ENCODE results near the gene HDHD5. TPM values are rescaled to one million over a fixed set of nuclear protein-coding genes. Genes with fewer than 3 reads are reported as not detected.

The HDHD5 gene
- total RNA-seq = 10 to 100 TPM; 23.8 to 31.6 TPM

DNA sequence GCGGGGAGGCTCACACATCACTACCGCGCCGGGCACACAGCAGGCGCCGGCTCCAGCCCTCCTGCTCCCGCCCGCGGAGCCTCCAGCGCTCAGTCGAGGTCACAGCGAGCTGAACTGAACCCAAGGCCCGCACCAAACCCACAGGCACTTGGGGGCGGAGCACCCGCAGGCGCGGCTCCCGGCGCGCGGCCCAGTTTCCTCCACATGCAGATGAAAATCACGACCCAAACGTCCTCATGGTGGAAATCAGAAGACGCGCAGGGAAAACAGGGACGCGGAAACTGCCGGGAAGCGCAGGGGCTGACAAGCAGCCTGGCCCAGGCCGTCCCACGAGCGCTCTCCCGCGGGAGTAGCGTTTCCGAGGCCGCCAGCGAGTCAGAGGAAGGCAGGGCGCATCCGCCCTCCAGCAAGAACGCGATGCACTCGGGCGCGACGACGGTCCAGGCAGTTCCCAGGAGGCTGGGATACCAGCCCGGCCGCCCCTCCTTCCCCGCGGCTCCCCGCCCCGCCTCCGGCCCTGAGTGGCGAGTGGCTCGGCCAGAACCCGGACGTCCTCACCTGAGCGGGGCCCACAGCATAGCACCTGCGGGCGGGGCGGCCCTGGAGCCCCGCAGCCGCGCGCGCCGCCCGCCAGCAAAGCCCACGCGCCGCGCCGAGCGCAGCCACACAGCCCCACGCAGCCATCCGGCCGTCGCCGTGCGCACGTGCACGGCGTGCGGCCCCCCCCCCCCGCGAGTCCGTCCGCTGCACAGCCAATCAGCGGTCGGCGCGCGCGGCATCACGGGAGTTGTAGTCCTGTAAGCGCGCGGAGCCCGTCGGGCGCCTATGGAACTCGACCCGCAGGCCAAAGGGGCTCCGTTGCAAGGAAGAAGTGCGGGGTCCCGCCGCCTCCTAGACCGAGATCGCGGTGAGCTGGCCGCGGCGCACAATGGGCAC is at the start of gene HDHD5:
Gene HDHD5 (minus strand): TSS at position 710 of the 936 bp plus-strand sequence. CDS start 26 bp downstream, at position 684.
- Mint-ChIP-seq H3K36me3 (peaks cover 5% of the 10 kb centered on the region), H3K27ac (peak within 1 kb of the TSS; percentile 76), H3K4me1 (peaks cover 30% of the 10 kb centered on the region), H3K9me3 (ENCODE audit: low read depth) (no peaks in the 10 kb centered on the region), H3K4me3 (peak within 1 kb of the TSS; percentile 82), H3K27me3 (no peaks in the 10 kb centered on the region)
- ATAC-seq = peak; percentile 86
- CTCF ChIA-PET = interaction anchor here (0.9 to 10.4 kb wide), 7 partner anchors 15 to 343 kb away, joined by 3 to 87 read pairs (median 3); no protein-coding TSS in a partner anchor
- peak; percentile 91 for DNase-seq

- no peak overlapping the region for H3K4me3 Mint-ChIP-seq
- no peaks in the 10 kb centered on the region for H3K27me3 Mint-ChIP-seq
- DNase-seq (no peak), ATAC-seq (no peak)
- CTCF ChIA-PET = interaction anchor here (1.5 to 4.5 kb wide), 4 partner anchors 34 to 296 kb away, joined by 4 to 20 read pairs (median 8); no protein-coding TSS in a partner anchor
- H3K9me3 Mint-ChIP-seq (ENCODE audit: low read depth) = no peaks in the 10 kb centered on the region
- H3K4me1 Mint-ChIP-seq = no peaks in the 10 kb centered on the region
- peaks cover 11% of the 10 kb centered on the region for H3K36me3 Mint-ChIP-seq
- H3K27ac Mint-ChIP-seq = no peak overlapping the region
Measured at GRCh38 chr22:17205432-17205831, 46.4 kb upstream of the HDHD5 start.

DNA sequence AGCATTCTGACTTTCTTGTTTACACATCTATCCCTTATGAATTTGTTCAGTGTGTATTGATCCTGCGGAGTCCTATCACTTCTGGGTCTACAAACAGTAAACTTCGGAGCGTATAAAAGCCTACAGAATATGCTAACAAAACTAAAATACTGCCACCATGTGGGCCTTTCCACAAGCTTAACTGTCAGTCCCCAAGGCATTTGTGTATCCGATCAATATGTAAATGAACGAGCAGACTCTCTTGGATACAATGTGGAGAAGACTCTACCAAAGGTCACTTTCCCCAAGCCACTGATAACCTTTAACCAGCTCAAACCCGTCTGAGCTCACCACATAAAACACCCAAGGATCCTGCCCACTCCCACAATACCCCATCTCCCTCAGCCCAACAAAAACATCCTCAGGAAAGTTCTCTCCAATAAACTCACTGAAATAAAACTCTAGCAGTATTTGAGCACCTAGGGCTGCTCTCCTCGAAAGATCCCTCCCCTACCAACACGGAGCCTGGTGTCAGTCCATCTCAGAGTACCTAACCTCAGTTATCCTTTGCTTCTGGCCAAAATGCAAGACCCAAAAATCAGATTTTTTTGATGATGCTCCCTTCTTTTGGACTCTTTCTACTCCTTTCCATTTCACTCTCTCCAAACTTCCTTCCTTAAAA is 42.3 kb upstream of the HDHD5 start:
- H3K4me1 Mint-ChIP-seq = no peaks in the 10 kb centered on the region
- no peaks in the 10 kb centered on the region for H3K27me3 Mint-ChIP-seq
- H3K27ac Mint-ChIP-seq = no peak overlapping the region
- H3K36me3 Mint-ChIP-seq = peaks cover 12% of the 10 kb centered on the region
- CTCF ChIA-PET = interaction anchor here (4.5 kb wide), 1 partner anchor 30 kb away, joined by 20 read pairs; no protein-coding TSS in a partner anchor
- ATAC-seq (no peak), DNase-seq (no peak)
- no peak overlapping the region for H3K4me3 Mint-ChIP-seq
- no peaks in the 10 kb centered on the region for H3K9me3 Mint-ChIP-seq (ENCODE audit: low read depth)

DNA sequence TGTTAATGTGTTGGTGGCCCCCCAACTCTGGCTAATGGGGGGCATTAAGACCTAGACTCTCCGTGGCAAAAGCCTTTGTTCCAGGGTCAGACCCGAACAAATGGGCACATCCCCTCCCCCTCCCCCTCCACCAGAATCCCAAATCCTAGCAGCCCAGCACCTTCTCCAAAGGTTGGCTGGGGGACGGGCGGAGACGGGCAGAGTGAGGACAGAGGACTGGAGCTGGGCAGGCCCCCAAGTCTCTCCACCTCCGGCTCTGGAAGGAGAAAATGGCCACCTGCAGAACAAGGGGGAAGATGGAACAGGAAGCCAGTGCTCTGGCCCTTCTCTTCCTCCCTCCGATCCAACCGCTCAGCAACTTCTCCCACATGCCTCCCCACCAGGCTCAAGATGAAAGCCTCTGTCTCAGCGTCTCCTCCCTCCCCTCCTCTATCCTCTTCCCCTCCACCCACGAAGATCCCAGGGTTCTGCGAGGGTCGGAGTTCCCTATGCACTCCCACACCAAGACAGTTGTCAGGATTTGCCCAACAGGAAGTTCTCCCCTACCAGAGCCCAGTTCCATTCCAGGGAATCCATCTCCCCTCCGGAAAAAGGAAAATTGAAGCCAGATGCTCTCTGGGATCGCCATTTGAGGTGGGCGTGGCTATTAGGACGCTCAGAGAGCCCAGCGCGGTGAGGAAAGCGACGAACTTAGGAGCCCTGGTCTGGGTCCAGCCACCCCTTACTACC is 40.1 kb upstream of the HDHD5 start:
- Mint-ChIP-seq H3K27ac (no peak overlapping the region), H3K36me3 (peaks cover 10% of the 10 kb centered on the region), H3K9me3 (ENCODE audit: low read depth) (no peaks in the 10 kb centered on the region), H3K4me3 (no peak overlapping the region), H3K27me3 (no peaks in the 10 kb centered on the region), H3K4me1 (no peaks in the 10 kb centered on the region)
- no peak for ATAC-seq
- DNase-seq = no peak
- CTCF ChIA-PET = interaction anchor here (1.0 kb wide), 1 partner anchor 302 kb away, joined by 3 read pairs; no protein-coding TSS in a partner anchor

- no peaks in the 10 kb centered on the region for H3K9me3 Mint-ChIP-seq (ENCODE audit: low read depth)
- H3K4me1 Mint-ChIP-seq = no peaks in the 10 kb centered on the region
- H3K27ac Mint-ChIP-seq = no peak overlapping the region
- H3K27me3 Mint-ChIP-seq = no peaks in the 10 kb centered on the region
- peaks cover 9% of the 10 kb centered on the region for H3K36me3 Mint-ChIP-seq
- ATAC-seq = no peak
- no peak overlapping the region for H3K4me3 Mint-ChIP-seq
- CTCF ChIA-PET = interaction anchor here (1.0 kb wide), 1 partner anchor 303 kb away, joined by 3 read pairs; no protein-coding TSS in a partner anchor
- DNase-seq = no peak
Measured at GRCh38 chr22:17198170-17199002, 39.3 kb upstream of the HDHD5 start.

DNA sequence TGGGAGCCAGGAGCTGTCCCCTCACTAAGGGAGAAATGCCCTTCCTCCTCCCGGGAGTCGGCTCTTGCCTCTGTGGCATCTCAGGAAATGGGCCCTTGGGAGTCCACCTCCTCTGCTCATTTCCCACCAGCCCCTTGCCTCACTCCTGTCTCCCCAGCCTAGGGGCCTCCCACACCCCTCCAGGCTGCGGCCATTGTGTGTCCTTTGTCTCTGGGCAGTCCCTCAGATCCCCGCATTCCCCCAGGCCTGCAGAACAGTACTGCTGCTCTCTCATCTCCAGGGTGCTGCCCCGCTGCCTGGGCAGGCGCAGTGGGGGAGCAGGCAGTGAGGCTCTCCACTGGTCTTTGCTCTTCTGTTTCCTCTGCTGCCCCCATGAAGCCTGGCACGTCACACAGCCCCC is 35.1 kb upstream of the HDHD5 start:
- CTCF ChIA-PET = no interaction called here
- Mint-ChIP-seq H3K27ac (no peak overlapping the region), H3K36me3 (peaks cover 3% of the 10 kb centered on the region), H3K27me3 (no peaks in the 10 kb centered on the region), H3K9me3 (ENCODE audit: low read depth) (no peaks in the 10 kb centered on the region), H3K4me1 (no peaks in the 10 kb centered on the region), H3K4me3 (no peak overlapping the region)
- DNase-seq (no peak), ATAC-seq (no peak)

- no peak overlapping the region for H3K27ac Mint-ChIP-seq
- CTCF ChIA-PET = interaction anchor here (3.2 kb wide), 1 partner anchor 20 kb away, joined by 16 read pairs; no protein-coding TSS in a partner anchor
- H3K4me1 Mint-ChIP-seq = no peaks in the 10 kb centered on the region
- H3K27me3 Mint-ChIP-seq = no peaks in the 10 kb centered on the region
- no peak for DNase-seq
- peaks cover 3% of the 10 kb centered on the region for H3K36me3 Mint-ChIP-seq
- H3K4me3 Mint-ChIP-seq = no peak overlapping the region
- no peaks in the 10 kb centered on the region for H3K9me3 Mint-ChIP-seq (ENCODE audit: low read depth)
- no peak for ATAC-seq
Measured at GRCh38 chr22:17192186-17192585, 33.1 kb upstream of the HDHD5 start.

- CTCF ChIA-PET = interaction anchor here (1.1 to 3.2 kb wide), 2 partner anchors 19 to 23 kb away, joined by 3 to 16 read pairs; no protein-coding TSS in a partner anchor
- H3K36me3 Mint-ChIP-seq = peaks cover 2% of the 10 kb centered on the region
- H3K27me3 Mint-ChIP-seq = no peaks in the 10 kb centered on the region
- H3K4me3 Mint-ChIP-seq = no peak overlapping the region
- H3K9me3 Mint-ChIP-seq (ENCODE audit: low read depth) = no peaks in the 10 kb centered on the region
- H3K27ac Mint-ChIP-seq = no peak overlapping the region
- no peak for DNase-seq
- no peak for ATAC-seq
- H3K4me1 Mint-ChIP-seq = no peaks in the 10 kb centered on the region
Measured at GRCh38 chr22:17191163-17191784, 32.2 kb upstream of the HDHD5 start.

DNA sequence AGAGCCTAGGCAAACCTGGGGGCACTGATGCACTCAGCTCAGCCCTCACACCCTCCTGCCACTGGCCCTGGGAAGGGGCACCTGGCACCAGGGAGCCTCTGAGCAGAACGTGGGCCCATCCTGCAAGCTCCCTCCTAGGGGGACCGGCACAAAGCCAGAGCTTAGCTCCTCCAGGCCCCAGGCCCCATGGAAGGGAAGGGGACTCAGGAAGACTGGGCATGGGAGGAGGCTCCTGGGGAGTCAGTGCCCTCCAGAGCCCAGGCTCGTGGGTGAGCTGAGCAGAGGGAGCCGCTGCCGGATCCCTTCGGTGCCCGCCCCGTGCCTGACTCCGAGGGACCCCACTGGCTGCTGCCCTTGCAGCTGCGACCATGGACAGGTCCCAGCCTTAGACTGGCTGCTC is 31.6 kb upstream of the HDHD5 start:
- Mint-ChIP-seq H3K27ac (no peak overlapping the region), H3K27me3 (no peaks in the 10 kb centered on the region), H3K36me3 (peaks cover 6% of the 10 kb centered on the region), H3K4me3 (no peak overlapping the region), H3K9me3 (ENCODE audit: low read depth) (no peaks in the 10 kb centered on the region), H3K4me1 (no peaks in the 10 kb centered on the region)
- CTCF ChIA-PET = interaction anchor here (1.1 to 3.2 kb wide), 2 partner anchors 19 to 22 kb away, joined by 3 to 16 read pairs; no protein-coding TSS in a partner anchor
- no peak for ATAC-seq
- no peak for DNase-seq

GRCh38 chr22:17176715-17177114 is 17.6 kb upstream of the HDHD5 start:
- Mint-ChIP-seq H3K4me3 (no peak overlapping the region), H3K27me3 (no peaks in the 10 kb centered on the region), H3K27ac (no peak overlapping the region), H3K4me1 (peaks cover 3% of the 10 kb centered on the region), H3K9me3 (ENCODE audit: low read depth) (no peaks in the 10 kb centered on the region), H3K36me3 (peaks cover 3% of the 10 kb centered on the region)
- DNase-seq (no peak), ATAC-seq (no peak)
- CTCF ChIA-PET = no interaction called here

- Mint-ChIP-seq H3K9me3 (ENCODE audit: low read depth) (no peaks in the 10 kb centered on the region), H3K27me3 (peaks cover 7% of the 10 kb centered on the region), H3K27ac (peak overlapping the region; percentile 49), H3K36me3 (no peaks in the 10 kb centered on the region), H3K4me1 (peaks cover 7% of the 10 kb centered on the region), H3K4me3 (peak overlapping the region; percentile 69)
- no peak for ATAC-seq
- CTCF ChIA-PET = interaction anchor here (0.6 to 5.6 kb wide), 80 partner anchors 10 to 908 kb away, joined by 3 to 93 read pairs (median 4); partner anchors contain the start of genes ADA2, HDHD5 and IL17RA
- DNase-seq = no peak
Measured at GRCh38 chr22:17172029-17172833, 13.2 kb upstream of the HDHD5 start.

Measured in activated CD8-positive, alpha-beta memory T cell treated with anti-CD3 and anti-CD28 coated beads, Interleukin-2, amount 10 ng/mL, durations not matched to agents 7 days and 5 days (primary cell).